ENCODE results near the gene SRR.
"Not testable (repeated sequence)": the region's sequence is repeated elsewhere in the genome, so short reads cannot be mapped to it uniquely, and the experiment has no call there.

Gene SRR, protein sequence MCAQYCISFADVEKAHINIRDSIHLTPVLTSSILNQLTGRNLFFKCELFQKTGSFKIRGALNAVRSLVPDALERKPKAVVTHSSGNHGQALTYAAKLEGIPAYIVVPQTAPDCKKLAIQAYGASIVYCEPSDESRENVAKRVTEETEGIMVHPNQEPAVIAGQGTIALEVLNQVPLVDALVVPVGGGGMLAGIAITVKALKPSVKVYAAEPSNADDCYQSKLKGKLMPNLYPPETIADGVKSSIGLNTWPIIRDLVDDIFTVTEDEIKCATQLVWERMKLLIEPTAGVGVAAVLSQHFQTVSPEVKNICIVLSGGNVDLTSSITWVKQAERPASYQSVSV
- total RNA-seq, result 0.76 to 2.5 (median 1.5) reads per million in 4 donors

- peak; percentile 92 to 96 (median 93) for DNase-seq
Measured at GRCh38 chr17:2303204-2304188, at the start of gene SRR, which contains the start of gene SMG6. SRR (plus strand) TSS chr17:2303950; CDS start chr17:2315561, 11,611 bp downstream. SMG6 (minus strand) TSS chr17:2303785; CDS start chr17:2303720, 65 bp downstream.

DNA sequence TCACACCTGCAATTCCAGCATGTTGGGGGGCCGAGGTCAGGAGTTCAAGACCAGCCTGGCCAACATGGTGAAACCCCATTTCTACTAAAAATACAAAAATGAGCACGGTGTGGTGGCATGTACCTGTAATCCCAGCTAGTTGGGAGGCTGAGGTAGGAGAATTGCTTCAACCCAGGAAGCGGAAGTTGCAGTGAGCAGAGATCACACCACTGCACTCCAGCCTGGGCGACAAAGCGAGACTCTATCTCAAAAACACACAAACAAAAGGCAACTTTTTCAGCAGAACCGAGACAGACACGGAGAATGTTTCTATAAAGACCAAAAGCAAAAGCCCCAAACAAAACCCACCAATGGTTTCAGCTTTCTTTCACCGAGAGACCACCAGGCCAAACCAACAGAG lies 44.9 kb upstream of the SRR start:
- DNase-seq, result not testable (repeated sequence)

GRCh38 chr17:2259769-2260536 lies 43.8 kb upstream of the SRR start:
- DNase-seq, result peak in 4 of 5 donors; percentile 20 to 83 (median 25)

GRCh38 chr17:2262135-2262587 lies 41.6 kb upstream of the SRR start:
- no peak for DNase-seq

DNA sequence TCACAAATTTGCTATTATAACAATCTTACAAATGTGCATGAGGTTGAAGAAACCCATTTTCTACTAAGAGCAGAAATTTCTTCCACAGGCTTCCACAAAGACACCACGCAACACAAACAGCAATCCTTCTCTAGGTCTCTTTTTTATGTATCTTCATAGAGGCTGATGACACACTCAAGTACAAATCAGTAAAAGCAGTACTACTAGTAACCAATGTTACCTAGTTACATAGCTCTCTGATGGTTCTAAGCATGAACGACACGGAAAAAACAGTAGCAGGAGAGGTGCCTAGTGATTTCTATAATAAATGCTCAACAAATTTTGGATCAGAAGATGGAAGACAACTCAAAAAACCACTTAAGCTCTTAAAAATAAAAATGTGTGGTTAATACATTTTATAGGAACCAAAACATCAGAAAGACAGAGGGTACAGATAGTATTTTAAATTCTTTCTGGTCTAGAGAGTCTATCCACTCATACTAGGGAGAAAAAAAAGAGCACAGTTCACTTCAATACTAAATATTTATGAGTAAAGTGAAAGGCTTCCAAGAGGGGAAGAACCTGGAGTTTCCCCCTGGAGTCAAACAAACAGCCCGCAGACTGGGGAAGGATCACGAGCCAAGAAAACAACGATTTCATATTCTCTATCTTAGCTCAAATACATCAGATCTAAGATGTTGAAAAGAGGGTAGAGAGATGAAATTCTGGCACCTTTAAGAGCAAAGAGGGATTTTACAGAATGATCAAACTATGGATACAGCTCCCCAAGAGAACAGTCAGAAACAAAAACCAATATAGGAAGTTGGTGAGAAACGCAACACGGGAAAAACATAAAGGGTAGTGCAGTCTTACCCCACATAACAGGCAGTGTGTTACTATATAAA lies 40.3 kb upstream of the SRR start:
- DNase-seq, result no peak

DNA sequence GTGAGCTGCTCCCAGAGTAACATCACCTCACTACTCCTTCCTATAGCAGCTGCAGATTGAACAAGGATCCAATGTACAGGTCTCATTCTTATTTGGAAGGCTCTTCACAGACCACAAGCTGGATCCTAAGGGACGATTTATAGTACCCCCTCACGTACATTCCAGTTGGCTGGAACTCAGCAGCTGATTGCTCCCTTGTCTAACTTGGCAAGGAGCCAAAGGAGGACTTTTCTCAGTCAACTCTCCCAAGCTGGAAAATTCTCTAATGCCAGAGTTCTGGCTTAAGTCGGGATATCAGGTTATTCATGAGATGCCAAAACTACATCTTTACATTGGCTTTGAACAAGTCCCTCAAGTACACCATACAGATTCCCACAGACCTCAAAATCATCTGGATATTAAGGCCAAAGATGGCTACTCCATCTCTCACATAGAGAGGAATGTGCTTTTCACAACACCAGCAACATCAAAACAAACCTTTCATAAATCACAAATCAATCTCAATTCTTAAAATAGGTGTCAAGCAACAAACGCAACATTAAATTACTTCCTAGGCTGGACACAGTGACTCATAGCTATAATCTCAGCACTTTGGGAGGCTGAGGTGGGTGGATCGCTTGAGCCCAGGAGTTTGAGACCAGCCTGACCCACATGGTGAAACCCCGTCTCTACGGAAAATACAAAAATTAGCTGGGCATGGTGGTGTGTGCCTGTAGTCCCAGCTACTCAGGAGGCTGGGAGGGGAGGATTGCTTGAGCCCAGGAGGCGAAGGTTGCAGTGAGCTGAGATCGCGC lies 39.5 kb upstream of the SRR start:
- DNase-seq, result no peak

DNA sequence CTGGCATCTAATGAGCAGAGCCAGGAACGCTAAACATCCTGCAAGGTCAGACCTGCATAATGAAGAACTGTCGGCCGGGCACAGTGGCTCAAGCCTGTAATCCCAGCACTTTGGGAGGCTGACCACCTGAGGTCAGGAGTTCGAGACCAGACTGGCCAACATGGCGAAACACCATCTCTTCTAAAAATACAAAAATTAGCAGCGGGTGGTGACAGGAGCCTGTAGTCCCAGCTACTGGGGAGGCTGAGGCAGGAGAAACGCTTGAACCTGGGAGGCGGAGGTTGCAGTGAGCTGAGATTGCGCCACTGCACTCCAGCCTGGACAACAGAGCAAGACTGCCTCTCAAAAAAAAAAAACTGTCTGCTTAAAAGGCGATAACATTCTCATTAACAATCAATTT lies 38.6 kb upstream of the SRR start:
- DNase-seq, result not testable (repeated sequence)

DNA sequence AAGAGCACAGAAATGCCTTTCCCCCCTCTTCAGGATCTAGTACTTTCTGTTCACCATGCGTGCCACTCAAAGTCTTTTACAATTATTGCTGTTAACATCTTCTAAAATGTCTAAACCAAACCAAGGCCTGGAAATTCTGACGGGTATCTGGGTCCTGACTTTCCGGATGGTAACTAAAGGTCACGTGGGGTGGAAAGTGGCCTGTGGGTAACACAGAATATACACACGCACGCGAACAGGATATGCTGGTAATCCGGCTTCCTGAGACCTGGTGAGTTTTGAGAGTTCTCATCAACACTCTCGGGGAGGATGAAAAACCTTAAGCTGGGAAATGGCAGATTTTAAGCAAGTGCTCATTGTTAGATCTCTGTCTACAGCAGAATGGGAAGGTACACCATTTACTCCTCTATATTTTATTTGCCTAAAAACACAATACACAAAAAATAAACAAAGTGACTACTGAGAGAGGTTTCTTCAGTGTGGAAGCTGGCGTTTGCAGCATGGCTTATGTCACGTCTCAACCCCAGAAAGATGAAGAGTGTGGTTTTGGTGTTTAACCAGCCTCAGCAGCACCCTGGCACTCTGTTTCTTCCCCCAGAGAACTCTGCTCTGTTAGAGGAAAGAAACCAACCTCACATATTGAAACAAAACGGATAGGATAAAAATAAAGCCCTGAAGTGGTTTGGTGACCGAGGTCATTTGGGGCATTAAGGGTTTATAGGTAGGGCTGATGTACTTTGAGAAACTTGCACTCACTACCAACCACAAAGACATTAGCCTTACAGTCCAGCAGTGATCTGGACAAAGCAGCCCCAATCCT lies 37.5 kb upstream of the SRR start:
- peak; percentile 51 to 95 (median 75) for DNase-seq

DNA sequence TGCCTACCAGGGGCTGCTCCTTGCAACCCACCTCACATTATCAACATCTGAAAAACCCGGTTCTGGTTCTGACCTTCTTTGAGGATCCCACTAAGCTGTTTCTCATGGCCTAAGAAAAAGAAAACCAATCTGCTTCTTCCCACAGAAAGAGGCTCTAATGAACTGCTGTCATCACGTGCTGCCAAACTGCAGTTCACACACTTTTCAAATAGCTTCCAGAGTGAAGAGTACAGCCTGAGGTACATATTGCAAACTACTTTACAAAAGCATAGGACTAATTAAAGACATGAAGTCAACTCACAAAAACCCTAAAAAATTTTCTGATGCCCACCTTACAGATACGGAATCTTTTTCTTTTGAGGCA lies 36.9 kb upstream of the SRR start:
- DNase-seq, result peak in 1 of 5 donors; percentile 47

DNA sequence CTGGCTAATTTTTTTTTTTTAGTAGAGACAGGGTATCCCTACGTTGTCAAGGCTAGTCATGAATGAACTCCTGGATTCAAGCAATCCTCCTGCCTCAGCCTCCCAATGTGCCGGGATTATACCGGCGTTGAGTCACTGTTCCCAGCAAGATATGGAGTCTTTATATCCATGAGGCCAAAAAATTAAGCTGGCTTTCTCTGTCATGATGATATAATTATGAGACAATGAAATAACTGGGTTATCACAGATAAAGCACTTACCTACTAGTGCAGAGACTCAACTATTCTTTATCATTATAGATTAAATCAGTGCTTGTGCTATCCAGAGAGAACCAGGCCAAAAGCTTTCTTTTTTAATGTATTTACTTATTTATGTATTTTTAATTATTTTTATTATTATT lies 36.4 kb upstream of the SRR start:
- DNase-seq, result no peak

DNA sequence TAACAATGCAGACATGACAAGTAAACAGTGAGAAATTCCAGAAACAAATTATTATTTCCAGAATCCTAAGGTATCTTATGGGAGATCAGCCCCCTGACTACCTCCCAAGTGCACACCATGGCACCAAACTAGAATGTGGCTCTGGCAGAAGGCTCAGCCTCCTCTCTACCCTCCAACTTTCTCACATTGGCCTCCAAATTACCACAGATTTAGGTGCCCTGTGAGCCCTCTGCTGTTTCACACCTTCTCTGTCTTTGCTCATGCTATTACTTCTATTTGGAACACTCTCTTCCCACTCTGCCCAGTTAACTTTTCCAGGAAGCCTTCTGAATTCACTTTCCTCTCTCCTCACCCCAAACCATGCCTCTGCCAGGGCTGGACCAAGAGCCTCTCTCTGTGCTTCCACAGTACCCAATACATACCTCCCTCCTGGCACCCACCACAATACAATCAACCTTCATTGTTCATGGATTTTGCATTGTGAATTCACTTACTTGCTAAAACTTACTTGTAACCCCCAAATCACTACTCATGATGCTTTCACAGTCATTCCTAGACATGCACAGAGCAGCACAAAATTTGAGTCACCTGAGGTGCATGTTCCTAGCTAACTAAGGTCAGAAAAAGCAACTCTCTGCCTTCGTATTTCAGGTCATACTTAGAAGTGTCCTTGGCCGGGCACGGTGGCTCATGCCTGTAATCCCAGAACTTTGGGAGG lies 31.6 kb upstream of the SRR start:
- DNase-seq, result no peak

DNA sequence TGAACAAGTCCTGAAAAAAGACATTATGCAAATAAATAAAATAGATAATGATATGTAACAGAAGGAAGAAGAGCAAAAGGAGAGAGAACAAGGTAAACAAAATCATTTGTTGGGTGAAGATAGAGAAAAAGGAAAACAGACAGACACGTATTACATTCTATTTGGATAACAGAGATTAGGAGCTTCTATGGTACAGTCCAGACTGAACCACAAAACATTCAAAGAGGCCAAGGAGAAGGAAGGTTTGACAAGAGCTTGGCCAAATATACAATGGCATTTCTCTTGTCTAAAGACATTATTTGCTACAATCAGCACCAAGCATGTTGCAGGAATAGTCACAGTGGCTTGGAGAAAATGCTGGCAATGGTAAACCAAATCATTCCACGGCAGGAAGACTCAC lies 29.3 kb upstream of the SRR start:
- no peak for DNase-seq

DNA sequence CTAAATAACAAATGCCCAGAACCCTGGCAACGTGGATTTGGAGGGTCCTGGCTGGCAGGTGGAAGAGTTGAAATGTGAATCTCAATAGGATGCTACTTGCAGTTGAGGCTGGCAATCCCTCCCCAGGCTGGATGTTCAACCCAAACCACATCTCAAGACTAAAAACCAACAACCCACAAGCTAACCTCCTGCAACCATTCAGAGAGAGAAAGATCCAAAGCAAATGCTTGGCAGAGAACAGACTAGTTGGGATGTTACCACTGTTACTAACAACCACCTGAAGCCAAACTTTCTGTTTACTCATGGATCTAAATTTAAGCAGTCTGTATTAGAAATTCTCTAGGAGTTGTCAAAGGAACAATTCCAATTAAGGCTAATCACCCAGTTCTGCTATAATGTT lies 28.0 kb upstream of the SRR start:
- no peak for DNase-seq

- DNase-seq, result no peak
Measured at GRCh38 chr17:2277429-2278170, 26.1 kb upstream of the SRR start.

GRCh38 chr17:2279707-2280106 lies 24.0 kb upstream of the SRR start:
- DNase-seq, result no peak

GRCh38 chr17:2282297-2282873 lies 21.4 kb upstream of the SRR start:
- peak in 1 of 5 donors; percentile 61 for DNase-seq

DNA sequence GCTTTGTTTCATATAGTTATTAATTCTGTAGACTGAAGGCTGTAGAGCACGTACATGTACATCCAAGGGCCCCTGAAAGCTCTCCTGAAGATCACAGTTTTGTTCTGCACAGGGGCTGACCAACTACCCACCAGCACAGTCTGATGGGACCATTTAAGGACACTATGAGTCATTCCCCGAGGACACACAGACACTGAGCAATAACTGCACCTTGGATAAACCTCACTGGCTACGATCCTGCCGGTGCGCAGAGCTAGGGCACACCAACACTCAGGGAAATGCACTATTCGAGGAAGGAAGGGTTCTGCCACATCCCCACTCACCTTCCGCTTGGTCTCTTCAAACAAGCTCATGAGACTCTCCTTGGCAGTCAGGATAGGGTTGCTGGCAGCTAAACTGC lies 20.4 kb upstream of the SRR start:
- DNase-seq, result no peak

DNA sequence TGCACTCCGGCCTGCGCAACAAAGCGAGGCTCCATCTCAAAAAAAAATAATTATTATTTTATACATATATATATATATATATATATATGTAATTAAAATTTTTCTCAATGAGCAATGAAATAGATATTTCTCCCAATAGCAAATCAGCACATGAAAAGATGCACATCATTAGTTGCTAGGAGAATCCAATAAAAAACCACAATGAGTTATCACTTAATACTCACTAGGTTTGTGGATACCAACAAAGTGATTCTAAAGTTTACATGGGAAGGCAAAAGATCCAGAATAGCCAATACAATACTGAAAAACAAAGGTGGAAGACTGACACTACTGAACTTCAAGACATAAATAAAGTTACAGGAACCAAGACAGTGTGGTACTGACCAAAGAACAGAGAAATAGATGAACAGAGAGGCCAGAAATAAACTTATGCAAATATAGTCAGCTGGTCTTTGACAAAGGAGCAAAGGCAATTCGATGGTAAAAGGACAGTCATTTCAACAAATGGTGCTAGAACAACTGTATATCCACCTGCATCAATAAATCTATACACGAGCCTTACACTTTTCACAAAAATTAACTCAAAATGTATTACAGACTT lies 13.8 kb upstream of the SRR start:
- no peak for DNase-seq
